HG03432 (cell line): ENCODE results near the gene UBQLN4.

Experiments used
- ATAC-seq: cut with Tn5 transposase; IDR thresholded peaks from one replicate; pipeline ENCODE4 v1.9.1; 2021; ENCODE audit warnings: mild to moderate bottlenecking, moderate library complexity; ENCODE audit not compliant: unreplicated experiment

Gene UBQLN4

GRCh38 chr1:156053768-156054499 lies at the start of gene UBQLN4:
Gene UBQLN4, minus strand, starts transcription at chr1:156053798. Its CDS starts 97 bp downstream, at chr1:156053701.
- peak; percentile 48 for ATAC-seq

- no peak for ATAC-seq
Measured at GRCh38 chr1:156102633-156103511, 49.3 kb upstream of the UBQLN4 start.

- no peak for ATAC-seq
Measured at GRCh38 chr1:156101880-156102279, 48.3 kb upstream of the UBQLN4 start.

GRCh38 chr1:156100205-156100995 lies 46.8 kb upstream of the UBQLN4 start:
- ATAC-seq = no peak

- no peak for ATAC-seq
Measured at GRCh38 chr1:156099282-156099681, 45.7 kb upstream of the UBQLN4 start.

GRCh38 chr1:156098784-156099183 lies 45.2 kb upstream of the UBQLN4 start:
- ATAC-seq = no peak

- no peak for ATAC-seq
Measured at GRCh38 chr1:156097499-156098178, 44.0 kb upstream of the UBQLN4 start.

- ATAC-seq = peak; percentile 70
Measured at GRCh38 chr1:156096640-156097391, 43.2 kb upstream of the UBQLN4 start.

- no peak for ATAC-seq
Measured at GRCh38 chr1:156095906-156096508, 42.4 kb upstream of the UBQLN4 start.

- no peak for ATAC-seq
Measured at GRCh38 chr1:156091610-156092009, 38.0 kb upstream of the UBQLN4 start.

- peak; percentile 60 for ATAC-seq
Measured at GRCh38 chr1:156090840-156091188, 37.2 kb upstream of the UBQLN4 start.

- ATAC-seq = no peak
Measured at GRCh38 chr1:156090138-156090839, 36.7 kb upstream of the UBQLN4 start.

- no peak for ATAC-seq
Measured at GRCh38 chr1:156089704-156090103, 36.1 kb upstream of the UBQLN4 start.

- ATAC-seq = no peak
Measured at GRCh38 chr1:156086256-156086662, 32.7 kb upstream of the UBQLN4 start.

- ATAC-seq = no peak
Measured at GRCh38 chr1:156083800-156084790, 30.5 kb upstream of the UBQLN4 start.

GRCh38 chr1:156082309-156083091 lies 28.9 kb upstream of the UBQLN4 start, which contains the start of gene MEX3A:
Gene MEX3A, minus strand, starts transcription at chr1:156082465. Its CDS starts 467 bp downstream, at chr1:156081998.
- ATAC-seq = peak; percentile 60

GRCh38 chr1:156081917-156082308 lies 28.3 kb upstream of the UBQLN4 start:
- ATAC-seq = no peak
